Stimulated activated CD4-positive, alpha-beta T cell treated with anti-CD3 and anti-CD28 coated beads, TNF-alpha, amount 100 ng/mL, for 1 hour (primary cell): ENCODE data around the gene REXO5.
"Not testable (repeated sequence)": the region's sequence is repeated elsewhere in the genome, so short reads cannot be mapped to it uniquely, and the experiment has no call there.

ENCODE experiments used
- DNase-seq, 3 donors: peaks; one replicate each; pipeline ENCODE4 v3.0.0-alpha.2; 2020; ENCODE audit warnings: low read depth in 3 of 3, low spot score in 1 of 3

The REXO5 gene

GRCh38 chr16:20806168-20807050 lies at the start of gene REXO5, which contains the start of gene ERI2:
REXO5 (plus strand) TSS chr16:20806527; CDS start chr16:20806954, 427 bp downstream.
ERI2 (minus strand) TSS chr16:20806472; CDS start chr16:20806430, 42 bp downstream.
- peak; percentile 21 to 58 (median 36) for DNase-seq

GRCh38 chr16:20760346-20760745 lies 46.0 kb upstream of the REXO5 start:
- DNase-seq, result no peak

GRCh38 chr16:20761175-20761574 lies 45.2 kb upstream of the REXO5 start:
- DNase-seq, result no peak

GRCh38 chr16:20762404-20763123 lies 43.8 kb upstream of the REXO5 start:
- DNase-seq, result no peak

- peak in 2 of 3 donors; percentile 21 to 30 for DNase-seq
Observed at GRCh38 chr16:20763461-20764232, 42.7 kb upstream of the REXO5 start, which contains the start of gene ACSM3. ACSM3 (plus strand) TSS chr16:20764014; CDS start chr16:20770035, 6,021 bp downstream.

- DNase-seq, result not testable (repeated sequence)
Observed at GRCh38 chr16:20764448-20764847, 41.9 kb upstream of the REXO5 start.

- no peak for DNase-seq
Observed at GRCh38 chr16:20765732-20766131, 40.6 kb upstream of the REXO5 start.

- no peak for DNase-seq
Observed at GRCh38 chr16:20766294-20766693, 40.0 kb upstream of the REXO5 start.

GRCh38 chr16:20767577-20767976 lies 38.8 kb upstream of the REXO5 start:
- DNase-seq, result no peak

GRCh38 chr16:20768121-20768520 lies 38.2 kb upstream of the REXO5 start:
- DNase-seq, result no peak

GRCh38 chr16:20768818-20769217 lies 37.5 kb upstream of the REXO5 start:
- no peak for DNase-seq

GRCh38 chr16:20773679-20774078 lies 32.6 kb upstream of the REXO5 start:
- DNase-seq, result no peak

GRCh38 chr16:20774703-20775362 lies 31.5 kb upstream of the REXO5 start:
- DNase-seq, result peak in 2 of 3 donors; percentile 2 to 40

- no peak for DNase-seq
Observed at GRCh38 chr16:20781697-20782096, 24.6 kb upstream of the REXO5 start.

- no peak for DNase-seq
Observed at GRCh38 chr16:20782470-20782869, 23.9 kb upstream of the REXO5 start.

- DNase-seq, result no peak
Observed at GRCh38 chr16:20784204-20784603, 22.1 kb upstream of the REXO5 start.

GRCh38 chr16:20789130-20789529 lies 17.2 kb upstream of the REXO5 start:
- no peak for DNase-seq

GRCh38 chr16:20791923-20792612 lies 14.3 kb upstream of the REXO5 start:
- no peak for DNase-seq

GRCh38 chr16:20798364-20798763 lies 8.0 kb upstream of the REXO5 start:
- no peak for DNase-seq

- DNase-seq, result no peak
Observed at GRCh38 chr16:20799599-20799998, 6.7 kb upstream of the REXO5 start.
